CD8-positive, alpha-beta memory T cell (primary cell): ENCODE results near the gene AFAP1. TPM values are rescaled to one million over a fixed set of nuclear protein-coding genes. Genes with fewer than 3 reads are reported as not detected.
A peak's percentile ranks its signal among the peaks of the same experiment; 100 is the strongest.

ENCODE experiments used
- CTCF ChIA-PET: fragments of 350-600 bp; sonication (Branson Sonifier 250); formaldehyde crosslinking; loops from one replicate; lab custom pipeline; 2021; ENCODE audit warnings: antibody characterized with exemption; lab: Charles Lee
- POLR2A ChIA-PET: fragments of 350-600 bp; sonication (Branson Sonifier 250); formaldehyde crosslinking; loops from one replicate; lab custom pipeline; 2021; ENCODE audit warnings: antibody characterized with exemption; lab: Charles Lee
- DNase-seq, 5 donors: peaks; one replicate each; pipeline versions ENCODE4 v3.0.0 to v3.0.0-alpha.2; 2020 to 2022; ENCODE audit warnings: mixed read lengths in 1 of 5
- H3K27ac ChIP-seq: one replicate; pipeline ENCODE4 v1.7.0; 2013; ENCODE audit warnings: low read depth, mild to moderate bottlenecking, low read length, moderate library complexity
- H3K27me3 ChIP-seq: 2 replicates; pipeline ENCODE4 v1.7.0; 2013; ENCODE audit warnings: low read length, mild to moderate bottlenecking; ENCODE audit not compliant: insufficient read depth, poor library complexity, severe bottlenecking
- H3K36me3 ChIP-seq: 2 replicates; pipeline ENCODE4 v1.7.0; 2013; ENCODE audit warnings: mild to moderate bottlenecking, low read length, moderate library complexity; ENCODE audit not compliant: insufficient read depth
- H3K4me1 ChIP-seq: 2 replicates; pipeline ENCODE4 v1.7.0; 2013; ENCODE audit warnings: mild to moderate bottlenecking, low read length, moderate library complexity; ENCODE audit not compliant: insufficient read depth
- H3K4me3 ChIP-seq: 2 replicates; pipeline ENCODE4 v1.7.0; 2013; ENCODE audit warnings: mild to moderate bottlenecking, low read length
- H3K9me3 ChIP-seq: 2 replicates; pipeline ENCODE4 v1.7.0; 2013; ENCODE audit warnings: mild to moderate bottlenecking, low read length
- H3K27ac Mint-ChIP-seq, 8 donors: one replicate each; pipeline ENCODE4 v1.8.0; 2020 to 2021; ENCODE audit warnings: mixed read lengths in 8 of 8, mild to moderate bottlenecking in 6 of 8, inconsistent platforms in 3 of 8, moderate library complexity in 3 of 8
- H3K27me3 Mint-ChIP-seq, 2 donors: one replicate each; pipeline ENCODE4 v1.8.0; 2020 to 2021; ENCODE audit warnings: mixed read lengths in 2 of 2, mild to moderate bottlenecking in 1 of 2, moderate library complexity in 1 of 2
- H3K36me3 Mint-ChIP-seq, 3 donors: one replicate each; pipeline ENCODE4 v1.8.0; 2020 to 2021; ENCODE audit warnings: mixed read lengths in 3 of 3, inconsistent platforms in 1 of 3, mild to moderate bottlenecking in 1 of 3
- H3K4me1 Mint-ChIP-seq, 3 donors: one replicate each; pipeline ENCODE4 v1.8.0; 2020 to 2021; ENCODE audit warnings: mixed read lengths in 3 of 3, inconsistent platforms in 1 of 3, mild to moderate bottlenecking in 1 of 3
- H3K4me3 Mint-ChIP-seq, 7 donors: one replicate each; pipeline ENCODE4 v1.8.0; 2020 to 2021; ENCODE audit warnings: mixed read lengths in 7 of 7, mild to moderate bottlenecking in 6 of 7, moderate library complexity in 4 of 7, inconsistent platforms in 2 of 7
- H3K9me3 Mint-ChIP-seq, 5 donors: one replicate each; pipeline ENCODE4 v1.8.0; 2020 to 2022; ENCODE audit warnings: mixed read lengths in 5 of 5, mild to moderate bottlenecking in 3 of 5, moderate library complexity in 2 of 5, inconsistent platforms in 1 of 5
- polyA plus RNA-seq: library from polyadenylated mRNA; unstranded; fragments of 300-500 nt; fragmentation: Illumina TruSeq; gene quantifications from one replicate; pipeline ENCODE4 v1.2.3, GENCODE V29; 2021
- total RNA-seq, 2 experiments: library from RNA; stranded (reverse); gene quantifications; one replicate each; pipeline ENCODE4 v1.2.3, GENCODE V29; 2021

Gene AFAP1
- total and polyA plus RNA-seq, 3 experiments from 2014 or later = 2.3 to 19.9 (median 18.4) TPM

- H3K27ac Mint-ChIP-seq = peak overlapping the region in 1 of 8 donors; percentile 18
- CTCF ChIA-PET = interaction anchor here (1.6 kb wide), 1 partner anchor 12 kb away, joined by 4 read pairs; no protein-coding TSS in a partner anchor
These were observed 160.3 kb downstream of the AFAP1 start for GRCh38 chr4:7779432-7779768.

DNA sequence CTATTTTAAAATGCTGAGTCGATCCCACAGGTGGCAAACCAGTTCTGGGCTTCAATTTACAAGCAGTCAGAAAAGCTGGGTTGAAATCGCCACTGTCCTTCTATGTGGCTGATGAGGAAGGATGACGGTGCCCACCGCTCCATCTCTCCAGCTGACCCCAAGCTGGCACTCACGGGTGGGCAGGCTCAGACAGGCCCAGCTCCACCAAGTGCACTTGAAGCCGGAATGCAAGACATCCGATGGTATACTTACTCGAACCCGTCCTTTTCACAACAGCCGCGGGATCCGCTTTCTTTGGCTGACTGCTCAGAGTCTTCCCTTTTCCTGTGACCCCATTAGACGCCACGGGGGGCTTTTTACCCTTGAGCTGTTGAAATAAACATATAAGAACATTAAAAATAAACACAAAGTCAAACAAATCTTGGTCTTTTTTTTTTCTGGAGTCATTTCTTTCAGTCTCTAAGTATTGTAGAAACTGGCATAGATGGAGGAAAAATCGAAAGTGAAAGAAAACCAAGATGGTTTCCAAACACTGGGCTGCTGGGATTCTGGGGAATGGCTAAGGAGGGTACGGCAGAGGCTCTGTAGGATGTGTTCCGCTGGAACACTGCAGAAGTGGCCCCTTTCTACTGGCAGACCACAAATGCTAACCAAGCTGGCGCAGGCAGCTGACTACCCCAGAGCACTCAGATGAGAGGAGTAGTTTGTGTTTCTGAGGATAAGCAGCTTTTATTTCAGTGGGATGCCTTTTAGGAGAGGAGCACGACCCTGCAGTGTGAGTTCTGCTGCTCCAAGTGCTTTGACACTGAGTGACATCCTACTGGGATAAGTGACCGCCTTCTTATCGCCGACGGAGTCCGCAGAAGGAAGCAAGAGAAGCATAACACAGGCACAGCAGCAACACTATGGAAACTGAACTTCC is 160.9 kb downstream of the AFAP1 start:
- H3K36me3 Mint-ChIP-seq = peaks cover 0 to 60% (median 6%) of the 10 kb centered on the region in 3 donors

More at GRCh38 chr4:7779432-7779768, 160.3 kb downstream of the AFAP1 start:
- Histone ChIP-seq H3K4me1 (peaks cover 16% of the 10 kb centered on the region), H3K27me3 (no peaks in the 10 kb centered on the region), H3K4me3 (no peak overlapping the region), H3K9me3 (no peaks in the 10 kb centered on the region), H3K36me3 (no peaks in the 10 kb centered on the region), H3K27ac (no peak overlapping the region)
- POLR2A ChIA-PET = no interaction called here
- Mint-ChIP-seq H3K36me3 (peaks cover 0 to 58% (median 6%) of the 10 kb centered on the region in 3 donors), H3K27me3 (no peaks in the 10 kb centered on the region), H3K4me1 (peaks cover 14 to 32% (median 28%) of the 10 kb centered on the region in 3 donors), H3K9me3 (no peaks in the 10 kb centered on the region), H3K4me3 (no peak overlapping the region)
- DNase-seq = no peak

GRCh38 chr4:7777871-7778509 is 161.7 kb downstream of the AFAP1 start:
- Mint-ChIP-seq H3K4me3 (no peak overlapping the region), H3K4me1 (peaks cover 14 to 27% (median 23%) of the 10 kb centered on the region in 3 donors), H3K9me3 (no peaks in the 10 kb centered on the region), H3K27ac (peak overlapping the region in 1 of 8 donors; percentile 56), H3K36me3 (peaks cover 3 to 62% (median 6%) of the 10 kb centered on the region in 3 donors), H3K27me3 (no peaks in the 10 kb centered on the region)
- CTCF ChIA-PET = no interaction called here
- H3K4me3 ChIP-seq = no peak overlapping the region
- no peak for DNase-seq
- no peaks in the 10 kb centered on the region for H3K27me3 ChIP-seq
- no peaks in the 10 kb centered on the region for H3K9me3 ChIP-seq
- POLR2A ChIA-PET = no interaction called here
- peaks cover 16% of the 10 kb centered on the region for H3K4me1 ChIP-seq
- H3K36me3 ChIP-seq = no peaks in the 10 kb centered on the region
- H3K27ac ChIP-seq = no peak overlapping the region

More for the DNA sequence above, 160.9 kb downstream of the AFAP1 start:
- H3K27ac Mint-ChIP-seq = peak overlapping the region in 2 of 8 donors; percentile 47 to 61
- no peaks in the 10 kb centered on the region for H3K9me3 Mint-ChIP-seq
- Histone ChIP-seq H3K4me1 (peaks cover 16% of the 10 kb centered on the region), H3K27me3 (no peaks in the 10 kb centered on the region), H3K4me3 (no peak overlapping the region), H3K27ac (no peak overlapping the region), H3K9me3 (no peaks in the 10 kb centered on the region), H3K36me3 (no peaks in the 10 kb centered on the region)
- no peak for DNase-seq
- CTCF ChIA-PET = interaction anchor here (1.6 kb wide), 1 partner anchor 11 kb away, joined by 4 read pairs; no protein-coding TSS in a partner anchor
- H3K27me3 Mint-ChIP-seq = no peaks in the 10 kb centered on the region
- POLR2A ChIA-PET = interaction anchor here (0.6 kb wide), 1 partner anchor 394 kb away, joined by 4 read pairs; no protein-coding TSS in a partner anchor
- H3K4me1 Mint-ChIP-seq = peaks cover 14 to 31% (median 27%) of the 10 kb centered on the region in 3 donors
- peak overlapping the region in 1 of 7 donors; percentile 44 for H3K4me3 Mint-ChIP-seq

GRCh38 chr4:7777017-7777710 is 162.5 kb downstream of the AFAP1 start:
- H3K9me3 ChIP-seq = no peaks in the 10 kb centered on the region
- H3K27ac ChIP-seq = no peak overlapping the region
- Mint-ChIP-seq H3K27ac (no peak overlapping the region), H3K36me3 (peaks cover 6 to 67% (median 8%) of the 10 kb centered on the region in 3 donors), H3K9me3 (no peaks in the 10 kb centered on the region), H3K4me1 (peaks cover 14 to 20% (median 16%) of the 10 kb centered on the region in 3 donors), H3K4me3 (no peak overlapping the region), H3K27me3 (no peaks in the 10 kb centered on the region)
- POLR2A ChIA-PET = no interaction called here
- CTCF ChIA-PET = no interaction called here
- DNase-seq = no peak
- no peak overlapping the region for H3K4me3 ChIP-seq
- H3K4me1 ChIP-seq = peaks cover 10% of the 10 kb centered on the region
- no peaks in the 10 kb centered on the region for H3K36me3 ChIP-seq
- H3K27me3 ChIP-seq = no peaks in the 10 kb centered on the region

DNA sequence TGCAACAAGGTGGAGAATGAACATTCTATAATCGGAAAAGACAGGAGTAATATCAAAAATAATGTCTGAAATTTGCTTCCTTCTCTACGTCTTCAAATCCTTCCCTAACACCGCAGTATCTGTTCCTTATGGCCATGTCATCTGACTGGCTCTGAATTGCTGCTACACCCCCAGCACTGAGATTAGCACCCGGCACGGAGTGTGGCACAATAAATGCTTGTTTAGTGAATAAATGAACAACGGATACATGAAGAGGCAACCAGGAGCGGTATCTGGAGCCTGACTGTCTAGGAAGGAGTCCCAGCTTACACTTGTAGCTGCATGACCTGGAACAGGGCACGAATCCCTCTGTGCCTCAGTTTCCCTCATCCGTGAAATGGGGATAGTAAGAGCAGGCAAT is 164.3 kb downstream of the AFAP1 start:
- Histone ChIP-seq H3K4me1 (peaks cover 11% of the 10 kb centered on the region), H3K27ac (no peak overlapping the region), H3K36me3 (no peaks in the 10 kb centered on the region), H3K27me3 (no peaks in the 10 kb centered on the region), H3K9me3 (no peaks in the 10 kb centered on the region), H3K4me3 (no peak overlapping the region)
- ChIA-PET POLR2A (no interaction called here), CTCF (no interaction called here)
- H3K36me3 Mint-ChIP-seq = peaks cover 9 to 70% (median 10%) of the 10 kb centered on the region in 3 donors
- no peaks in the 10 kb centered on the region for H3K27me3 Mint-ChIP-seq
- H3K4me3 Mint-ChIP-seq = no peak overlapping the region
- H3K9me3 Mint-ChIP-seq = no peaks in the 10 kb centered on the region
- H3K27ac Mint-ChIP-seq = peak overlapping the region in 1 of 8 donors; percentile 6
- H3K4me1 Mint-ChIP-seq = peaks cover 16 to 19% (median 17%) of the 10 kb centered on the region in 3 donors
- DNase-seq = no peak

DNA sequence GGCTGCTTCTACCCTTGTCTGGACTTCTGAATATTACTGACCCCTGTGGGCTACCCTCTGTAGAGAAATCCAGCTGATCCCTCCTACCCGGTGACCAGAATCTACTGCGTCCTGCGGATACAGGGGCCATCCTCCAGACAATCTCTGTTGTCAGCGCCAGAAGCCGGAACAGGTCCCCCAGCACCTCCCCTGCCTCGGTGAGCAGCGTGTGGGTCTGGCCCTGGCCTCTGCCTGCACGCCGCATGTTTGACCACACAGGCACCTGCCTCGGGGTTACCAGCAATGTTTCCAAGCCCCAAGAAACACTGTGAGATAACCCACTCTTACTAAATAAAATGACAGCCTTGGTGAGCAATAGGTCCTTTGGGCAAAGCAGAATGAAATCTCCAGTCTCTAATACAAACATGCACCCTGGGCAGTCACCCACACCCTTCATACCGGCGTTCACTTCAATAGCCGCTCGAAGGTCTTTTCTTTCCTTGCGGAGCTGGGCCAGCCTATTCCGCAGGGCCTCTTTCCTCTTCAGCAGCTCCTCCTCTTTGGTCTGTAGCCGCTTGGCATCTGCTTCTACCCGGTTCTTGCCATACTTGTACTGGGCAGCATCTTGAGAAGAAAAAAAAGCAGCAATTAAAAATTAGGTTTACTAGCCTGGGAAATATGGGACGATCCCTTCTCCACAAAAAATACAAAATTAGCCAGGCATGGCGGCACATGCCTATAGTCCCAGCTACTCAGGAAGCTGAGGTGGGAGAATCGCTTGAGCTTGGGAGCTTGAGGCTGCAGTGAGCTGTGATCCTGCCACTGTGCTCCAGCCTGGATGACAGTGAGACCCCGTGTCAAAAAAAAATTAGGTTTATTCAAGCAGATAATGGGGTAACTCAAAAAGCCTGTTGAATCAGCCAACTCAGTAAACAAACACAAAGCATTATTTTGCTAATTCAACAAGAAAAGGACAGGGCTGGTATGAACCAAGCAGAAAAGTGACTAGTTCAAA is 165.1 kb downstream of the AFAP1 start:
- ChIA-PET POLR2A (no interaction called here), CTCF (no interaction called here)
- H3K4me3 ChIP-seq = no peak overlapping the region
- H3K27ac ChIP-seq = no peak overlapping the region
- H3K4me1 ChIP-seq = peaks cover 12% of the 10 kb centered on the region
- H3K27me3 ChIP-seq = no peaks in the 10 kb centered on the region
- Mint-ChIP-seq H3K27me3 (no peaks in the 10 kb centered on the region), H3K9me3 (no peaks in the 10 kb centered on the region), H3K4me1 (peaks cover 20 to 27% (median 23%) of the 10 kb centered on the region in 3 donors), H3K36me3 (peaks cover 9 to 75% (median 10%) of the 10 kb centered on the region in 3 donors), H3K27ac (peak overlapping the region in 1 of 8 donors; percentile 68), H3K4me3 (no peak overlapping the region)
- DNase-seq = no peak
- no peaks in the 10 kb centered on the region for H3K9me3 ChIP-seq
- H3K36me3 ChIP-seq = no peaks in the 10 kb centered on the region
